ENCODE data around the gene PPP1R2.

DNA sequence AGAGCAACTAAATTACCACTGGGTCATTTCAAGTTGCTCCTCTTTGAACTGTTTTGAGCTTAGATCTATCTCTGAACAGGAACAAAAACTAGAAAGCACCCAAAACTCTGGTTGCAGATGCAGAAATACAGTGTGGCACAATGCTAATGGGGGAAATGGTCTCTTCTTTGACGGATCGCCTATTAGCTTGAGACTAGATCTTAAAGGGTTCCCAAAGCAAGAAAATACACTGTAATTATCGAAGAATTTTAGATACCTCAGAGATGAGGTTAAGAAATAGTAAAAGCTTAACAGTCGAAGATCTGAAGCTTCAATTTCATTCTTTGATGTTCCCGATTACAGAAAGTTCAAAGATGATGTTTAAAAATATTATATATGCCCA lies 818 bp downstream of the PPP1R2 start:
- TF ChIP-seq CTCF (IDR thresholded peaks at IDR 0.05) (no peak), POLR2A (IDR thresholded peaks at IDR 0.05) (no peak)
